ENCODE results near the gene CDKAL1.

- no peak for TF ChIP-seq CTCF (IDR thresholded peaks at IDR 0.05; ENCODE audit: borderline replicate concordance, extremely low read depth, low read length, poor library complexity, severe bottlenecking)
- TF ChIP-seq EZH2 (IDR thresholded peaks at IDR 0.05; ENCODE audit: borderline replicate concordance, low read depth, low read length, severe bottlenecking) = no peak
Observed at GRCh38 chr6:20582586-20583443, 48.6 kb downstream of the CDKAL1 start.

Measured in DND-41 (cell line).